Measurements from ENCODE around the gene RNASE4.
A peak's percentile ranks its signal among the peaks of the same experiment; 100 is the strongest.

- no peak for TF ChIP-seq CTCF (conservative IDR thresholded peaks at IDR 0.05; ENCODE audit: low read depth in 2 of 2)
- no peak for TF ChIP-seq JUNB (IDR thresholded peaks at IDR 0.05; ENCODE audit: unreplicated experiment)
- peak; percentile 51; the same call in 1 of the 2 replicates for TF ChIP-seq CREB1 (CRISPR knock-in tag; IDR thresholded peaks at IDR 0.05; ENCODE audit: low read depth)
- no peak for TF ChIP-seq EZH2 (IDR thresholded peaks at IDR 0.05; ENCODE audit: low read depth, unreplicated experiment)
- no peak for TF ChIP-seq ZNF462 (CRISPR knock-in tag; IDR thresholded peaks at IDR 0.05)
- TF ChIP-seq REST (IDR thresholded peaks at IDR 0.05; ENCODE audit: unreplicated experiment): no peak
- TF ChIP-seq POLR2AphosphoS5 (IDR thresholded peaks at IDR 0.05; ENCODE audit: low read depth): no peak
Measured at GRCh38 chr14:20652996-20653975, 31.1 kb upstream of the RNASE4 start.
